GM18505 (cell line): ENCODE data around the gene NR3C2.

Experiments
- ATAC-seq: cut with Tn5 transposase; IDR thresholded peaks from one replicate; pipeline ENCODE4 v1.9.1; 2021; ENCODE audit not compliant: unreplicated experiment
- POLR2A ChIP-seq: IDR thresholded peaks from 4 replicates; pipeline ENCODE4 v1.6.1; 2011; ENCODE audit warnings: borderline replicate concordance; ENCODE audit not compliant: insufficient read depth, insufficient read length; ENCODE audit errors: extremely low read depth

Gene NR3C2

GRCh38 chr4:148441986-148442831 lies at the start of gene NR3C2:
Gene NR3C2 (minus strand): TSS chr4:148442414.
- TF ChIP-seq POLR2A = peak; percentile 84
- peak; percentile 96 for ATAC-seq

GRCh38 chr4:148487181-148487580 lies 45.0 kb upstream of the NR3C2 start:
- no peak for ATAC-seq
- TF ChIP-seq POLR2A = no peak

GRCh38 chr4:148481636-148482035 lies 39.4 kb upstream of the NR3C2 start:
- no peak for TF ChIP-seq POLR2A
- no peak for ATAC-seq

- TF ChIP-seq POLR2A = no peak
- ATAC-seq = no peak
Observed at GRCh38 chr4:148477276-148477675, 35.1 kb upstream of the NR3C2 start.

GRCh38 chr4:148469938-148470337 lies 27.7 kb upstream of the NR3C2 start:
- ATAC-seq = no peak
- TF ChIP-seq POLR2A = no peak

- no peak for ATAC-seq
- no peak for TF ChIP-seq POLR2A
Observed at GRCh38 chr4:148454835-148455234, 12.6 kb upstream of the NR3C2 start.

GRCh38 chr4:148453833-148454232 lies 11.6 kb upstream of the NR3C2 start:
- no peak for TF ChIP-seq POLR2A
- no peak for ATAC-seq

- no peak for TF ChIP-seq POLR2A
- no peak for ATAC-seq
Observed at GRCh38 chr4:148452970-148453369, 10.8 kb upstream of the NR3C2 start.

GRCh38 chr4:148449921-148450320 lies 7.7 kb upstream of the NR3C2 start:
- no peak for ATAC-seq
- TF ChIP-seq POLR2A = no peak

GRCh38 chr4:148448141-148448540 lies 5.9 kb upstream of the NR3C2 start:
- no peak for TF ChIP-seq POLR2A
- no peak for ATAC-seq

GRCh38 chr4:148447681-148448080 lies 5.5 kb upstream of the NR3C2 start:
- no peak for ATAC-seq
- TF ChIP-seq POLR2A = no peak

GRCh38 chr4:148445860-148446330 lies 3.7 kb upstream of the NR3C2 start:
- no peak for TF ChIP-seq POLR2A
- no peak for ATAC-seq

- peak; percentile 18 for ATAC-seq
Observed at GRCh38 chr4:148445071-148445859, 3.1 kb upstream of the NR3C2 start.

More at GRCh38 chr4:148445071-148445859, 3.1 kb upstream of the NR3C2 start:
- no peak for TF ChIP-seq POLR2A
